Peyer's patch (tissue), 4 donors: ENCODE data around the gene BAHCC1.

Experiments used
- CTCF ChIP-seq, 6 experiments: fragments of 450-650 bp in 4 of 6; fragments of 200-600 bp in 2 of 6; sonication (generic) in 1 of 6; IDR thresholded peaks; one replicate each; pipeline ENCODE4 v1.5.1; 2017 to 2019; ENCODE audit warnings: antibody characterized with exemption in 6 of 6, mild to moderate bottlenecking in 3 of 6, moderate library complexity in 1 of 6
- POLR2A ChIP-seq, 2 donors: fragments of 450-650 bp; IDR thresholded peaks; one replicate each; pipeline ENCODE4 v1.5.1; 2017; ENCODE audit warnings: antibody characterized with exemption in 2 of 2, mild to moderate bottlenecking in 2 of 2, moderate library complexity in 2 of 2

GRCh38 chr17:81394921-81395599, at the start of gene BAHCC1:
- TF ChIP-seq CTCF (IDR thresholded peaks at IDR 0.05) (peak in 1 of 6 experiments; percentile 2), POLR2A (IDR thresholded peaks at IDR 0.05) (peak; percentile 98 to 99)
